DND-41 (cell line): Measurements from ENCODE around the gene CBX5.
A peak's percentile ranks its signal among the peaks of the same experiment; 100 is the strongest.
"Not testable (repeated sequence)": the region's sequence is repeated elsewhere in the genome, so short reads cannot be mapped to it uniquely, and the experiment has no call there.

ENCODE experiments used
- ATAC-seq: fragments of 200-7000 bp; cut with Tn5 transposase; 3 replicates; pipeline ENCODE4 v1.9.1; 2021; ENCODE audit warnings: low read depth; ENCODE audit not compliant: insufficient read depth
- DNase-seq: peaks from one replicate; pipeline ENCODE4 v3.0.0-alpha.2; 2020
- H2AFZ ChIP-seq: 2 replicates; pipeline ENCODE4 v1.6.0; 2012; ENCODE audit warnings: low read depth, low read length
- H3K27ac ChIP-seq: 2 replicates; pipeline ENCODE4 v1.5.1; 2012; ENCODE audit warnings: low read length, inconsistent platforms
- H3K27me3 ChIP-seq: fragments of 200-600 bp; sonication (generic); 2 replicates; pipeline ENCODE4 v1.6.0; 2012; ENCODE audit warnings: low read length, mild to moderate bottlenecking, inconsistent platforms; ENCODE audit not compliant: insufficient read depth, poor library complexity
- H3K36me3 ChIP-seq: 2 replicates; pipeline ENCODE4 v1.5.1; 2012; ENCODE audit warnings: low read length, inconsistent platforms; ENCODE audit not compliant: insufficient read depth
- H3K4me1 ChIP-seq: 2 replicates; pipeline ENCODE4 v1.5.1; 2012; ENCODE audit warnings: mild to moderate bottlenecking, low read length; ENCODE audit not compliant: insufficient read depth
- H3K4me2 ChIP-seq: 2 replicates; pipeline ENCODE4 v1.6.0; 2012; ENCODE audit warnings: mild to moderate bottlenecking, moderate library complexity, low read length, inconsistent platforms; ENCODE audit not compliant: insufficient read depth
- H3K4me3 ChIP-seq, 2 experiments: fragments of 200-600 bp in 1 of 2; shearing (Covaris generic) in 1 of 2; 2 replicates each; pipeline ENCODE4 v1.5.1; 2012 to 2016; ENCODE audit warnings: inconsistent platforms in 2 of 2, low read length in 2 of 2, mild to moderate bottlenecking in 2 of 2, low read depth in 1 of 2, moderate library complexity in 1 of 2
- H3K79me2 ChIP-seq: 2 replicates; pipeline ENCODE4 v1.6.0; 2012; ENCODE audit warnings: low read length, inconsistent platforms; ENCODE audit not compliant: insufficient read depth
- H3K9ac ChIP-seq: 2 replicates; pipeline ENCODE4 v1.6.0; 2012; ENCODE audit warnings: low read depth, mild to moderate bottlenecking, inconsistent platforms, low read length, moderate library complexity
- H3K9me3 ChIP-seq: 2 replicates; pipeline ENCODE4 v1.5.1; 2012; ENCODE audit warnings: low read length, moderate library complexity, mild to moderate bottlenecking, inconsistent platforms; ENCODE audit not compliant: insufficient read depth, severe bottlenecking
- H4K20me1 ChIP-seq: 2 replicates; pipeline ENCODE4 v1.6.0; 2012; ENCODE audit warnings: low read length; ENCODE audit not compliant: insufficient read depth
- CTCF ChIP-seq: IDR thresholded peaks from 2 replicates; pipeline ENCODE4 v1.5.1; 2012; ENCODE audit warnings: borderline replicate concordance, low read length, moderate library complexity, mild to moderate bottlenecking; ENCODE audit not compliant: poor library complexity, severe bottlenecking; ENCODE audit errors: extremely low read depth
- EZH2 ChIP-seq: IDR thresholded peaks from 3 replicates; pipeline ENCODE4 v1.6.1; 2012; ENCODE audit warnings: borderline replicate concordance, low read depth, mild to moderate bottlenecking, moderate library complexity, low read length, inconsistent platforms; ENCODE audit not compliant: severe bottlenecking

The CBX5 gene

GRCh38 chr12:54285150-54286041 lies 5.5 kb upstream of the CBX5 start:
- Histone ChIP-seq H3K27ac (no peak overlapping the region), H3K4me1 (peaks cover 32% of the 10 kb centered on the region), H3K27me3 (no peaks in the 10 kb centered on the region), H3K79me2 (peaks cover 51% of the 10 kb centered on the region), H3K4me3 (0 out of 4 replicates have a peak overlapping the region, but pooled peaks of 1 of the 2 experiments have one; percentile 1), H3K4me2 (peak overlapping the region; percentile 43), H3K9me3 (no peaks in the 10 kb centered on the region), H4K20me1 (peaks cover 64% of the 10 kb centered on the region), H3K36me3 (peaks cover 75% of the 10 kb centered on the region), H3K9ac (no peak overlapping the region), H2AFZ (no peak overlapping the region)
- DNase-seq = no peak
- TF ChIP-seq CTCF (peak; percentile 53), EZH2 (no peak)
- no peak for ATAC-seq

GRCh38 chr12:54284070-54284780 lies 4.3 kb upstream of the CBX5 start:
- H3K36me3 ChIP-seq = peaks cover 78% of the 10 kb centered on the region
- H3K4me3 ChIP-seq = peak overlapping the region in 1 of 2 experiments; percentile 70; a peak in 1 of 4 replicates
- H3K4me2 ChIP-seq = peak overlapping the region; percentile 64
- H3K79me2 ChIP-seq = peaks cover 55% of the 10 kb centered on the region
- not testable (repeated sequence) for H3K27me3 ChIP-seq, ATAC-seq, H3K9me3 ChIP-seq, H2AFZ ChIP-seq, DNase-seq, H3K27ac ChIP-seq
- peaks cover 66% of the 10 kb centered on the region for H4K20me1 ChIP-seq
- peak overlapping the region; percentile 94 for H3K9ac ChIP-seq
- H3K4me1 ChIP-seq = peaks cover 32% of the 10 kb centered on the region

- Histone ChIP-seq H2AFZ (no peak overlapping the region), H3K79me2 (peaks cover 66% of the 10 kb centered on the region), H3K4me2 (peak overlapping the region; percentile 64), H4K20me1 (peaks cover 69% of the 10 kb centered on the region), H3K27ac (0 out of 2 replicates have a peak overlapping the region, but pooled peaks have one; percentile 2), H3K4me3 (peak overlapping the region; percentile 1 to 70; a peak in 3 of 4 replicates), H3K9me3 (no peaks in the 10 kb centered on the region), H3K27me3 (no peaks in the 10 kb centered on the region), H3K36me3 (peaks cover 83% of the 10 kb centered on the region), H3K4me1 (peaks cover 39% of the 10 kb centered on the region), H3K9ac (peak overlapping the region; percentile 94)
- no peak for TF ChIP-seq EZH2
- TF ChIP-seq CTCF = no peak
- no peak for ATAC-seq
- no peak for DNase-seq
Measured at GRCh38 chr12:54282949-54283593, 3.1 kb upstream of the CBX5 start.

- DNase-seq, H3K27me3 ChIP-seq, ATAC-seq, H3K9me3 ChIP-seq, H2AFZ ChIP-seq: not testable (repeated sequence)
- Histone ChIP-seq H3K4me3 (peak overlapping the region; percentile 70 to 74; a peak in 3 of 4 replicates), H3K36me3 (peaks cover 82% of the 10 kb centered on the region), H4K20me1 (peaks cover 61% of the 10 kb centered on the region), H3K9ac (peak overlapping the region; percentile 94), H3K27ac (peak overlapping the region; percentile 92), H3K79me2 (peaks cover 80% of the 10 kb centered on the region), H3K4me2 (peak overlapping the region; percentile 64), H3K4me1 (peaks cover 52% of the 10 kb centered on the region)
Measured at GRCh38 chr12:54281694-54282093, 1.8 kb upstream of the CBX5 start.
